GM19452 (cell line): ENCODE data around the gene SUPT20HL1.
"Not testable (repeated sequence)": the region's sequence is repeated elsewhere in the genome, so short reads cannot be mapped to it uniquely, and the experiment has no call there.

Source experiments
- ATAC-seq: cut with Tn5 transposase; IDR thresholded peaks from one replicate; pipeline ENCODE4 v1.9.1; 2021; ENCODE audit not compliant: unreplicated experiment

The SUPT20HL1 gene

GRCh38 chrX:24360272-24360671 is at the start of gene SUPT20HL1:
TSS of gene SUPT20HL1 (plus strand) at chrX:24360639. CDS start at chrX:24362761, 2,122 bp downstream.
- no peak for ATAC-seq

GRCh38 chrX:24310916-24311315 is 49.5 kb upstream of the SUPT20HL1 start:
- not testable (repeated sequence) for ATAC-seq

- ATAC-seq, result not testable (repeated sequence)
Observed at GRCh38 chrX:24311507-24312248, 48.8 kb upstream of the SUPT20HL1 start.

- ATAC-seq, result not testable (repeated sequence)
Observed at GRCh38 chrX:24312249-24312607, 48.2 kb upstream of the SUPT20HL1 start.

GRCh38 chrX:24314019-24314635 is 46.3 kb upstream of the SUPT20HL1 start, which contains the start of gene SUPT20HL2:
TSS of gene SUPT20HL2 (minus strand) at chrX:24314069. CDS start at chrX:24313315, 754 bp downstream.
- ATAC-seq, result no peak

GRCh38 chrX:24316111-24316510 is 44.3 kb upstream of the SUPT20HL1 start:
- ATAC-seq, result no peak

- no peak for ATAC-seq
Observed at GRCh38 chrX:24317567-24317966, 42.9 kb upstream of the SUPT20HL1 start.

- ATAC-seq, result no peak
Observed at GRCh38 chrX:24321741-24322395, 38.6 kb upstream of the SUPT20HL1 start.

- no peak for ATAC-seq
Observed at GRCh38 chrX:24325231-24325630, 35.2 kb upstream of the SUPT20HL1 start.

GRCh38 chrX:24332878-24333277 is 27.6 kb upstream of the SUPT20HL1 start:
- no peak for ATAC-seq

GRCh38 chrX:24333371-24333770 is 27.1 kb upstream of the SUPT20HL1 start:
- no peak for ATAC-seq

- ATAC-seq, result no peak
Observed at GRCh38 chrX:24334461-24334860, 26.0 kb upstream of the SUPT20HL1 start.

- no peak for ATAC-seq
Observed at GRCh38 chrX:24335871-24336270, 24.6 kb upstream of the SUPT20HL1 start.

GRCh38 chrX:24339911-24340310 is 20.5 kb upstream of the SUPT20HL1 start:
- ATAC-seq, result no peak

- ATAC-seq, result no peak
Observed at GRCh38 chrX:24340501-24340900, 19.9 kb upstream of the SUPT20HL1 start.

- no peak for ATAC-seq
Observed at GRCh38 chrX:24341795-24342194, 18.6 kb upstream of the SUPT20HL1 start.

GRCh38 chrX:24343719-24344118 is 16.7 kb upstream of the SUPT20HL1 start:
- ATAC-seq, result peak; percentile 86

- ATAC-seq, result no peak
Observed at GRCh38 chrX:24347881-24348280, 12.6 kb upstream of the SUPT20HL1 start.

GRCh38 chrX:24350217-24350616 is 10.2 kb upstream of the SUPT20HL1 start:
- ATAC-seq, result no peak

GRCh38 chrX:24355095-24355494 is 5.3 kb upstream of the SUPT20HL1 start:
- ATAC-seq, result no peak

- ATAC-seq, result no peak
Observed at GRCh38 chrX:24357106-24357505, 3.3 kb upstream of the SUPT20HL1 start.
